Amniotic epithelial cell (primary cell): ENCODE measurements around the gene USF2.
A peak's percentile ranks its signal among the peaks of the same experiment; 100 is the strongest.

ENCODE experiments used
- DNase-seq: peaks from one replicate; pipeline ENCODE4 v3.0.0-alpha.2; 2010; ENCODE audit warnings: low read depth

Gene USF2

GRCh38 chr19:35299523-35300338, 31.0 kb downstream of the USF2 start:
- DNase-seq, result no peak

GRCh38 chr19:35300339-35300649, 31.5 kb downstream of the USF2 start:
- DNase-seq, result no peak

GRCh38 chr19:35301961-35302360, 33.2 kb downstream of the USF2 start:
- no peak for DNase-seq

- no peak for DNase-seq
Measured at GRCh38 chr19:35302446-35302845, 33.7 kb downstream of the USF2 start.

- no peak for DNase-seq
Measured at GRCh38 chr19:35303357-35303915, 34.7 kb downstream of the USF2 start.

- DNase-seq, result no peak
Measured at GRCh38 chr19:35304036-35304435, 35.3 kb downstream of the USF2 start.

- no peak for DNase-seq
Measured at GRCh38 chr19:35305181-35305580, 36.4 kb downstream of the USF2 start.

- no peak for DNase-seq
Measured at GRCh38 chr19:35306473-35307246, 37.9 kb downstream of the USF2 start.

GRCh38 chr19:35307931-35308330, 39.2 kb downstream of the USF2 start:
- DNase-seq, result no peak

GRCh38 chr19:35308910-35309309, 40.1 kb downstream of the USF2 start:
- no peak for DNase-seq

- DNase-seq, result peak; percentile 98
Measured at GRCh38 chr19:35309481-35310279, 40.9 kb downstream of the USF2 start.

GRCh38 chr19:35310331-35310730, 41.6 kb downstream of the USF2 start:
- DNase-seq, result no peak

GRCh38 chr19:35310811-35311465, 42.2 kb downstream of the USF2 start:
- no peak for DNase-seq

- no peak for DNase-seq
Measured at GRCh38 chr19:35311901-35312665, 43.3 kb downstream of the USF2 start.

GRCh38 chr19:35313587-35313986, 44.8 kb downstream of the USF2 start:
- DNase-seq, result no peak

- no peak for DNase-seq
Measured at GRCh38 chr19:35314031-35314430, 45.3 kb downstream of the USF2 start.

- no peak for DNase-seq
Measured at GRCh38 chr19:35314858-35315470, 46.2 kb downstream of the USF2 start.

- no peak for DNase-seq
Measured at GRCh38 chr19:35315883-35316282, 47.1 kb downstream of the USF2 start.

GRCh38 chr19:35316560-35316959, 47.8 kb downstream of the USF2 start:
- no peak for DNase-seq

- no peak for DNase-seq
Measured at GRCh38 chr19:35317464-35318043, 48.8 kb downstream of the USF2 start.
